K562 (cell line): ENCODE results near the gene C15orf62. TPM values are rescaled to one million over a fixed set of nuclear protein-coding genes. Genes with fewer than 3 reads are reported as not detected.

Source experiments
- CLOCK ChIP-seq: fragments of 250-450 bp; sonication (Bioruptor Pico); IDR thresholded peaks from 2 replicates; pipeline ENCODE4 v1.4.0; 2020; ENCODE audit warnings: mild to moderate bottlenecking, moderate library complexity, borderline replicate concordance
- CUX1 ChIP-seq: fragments of 200-800 bp; sonication (Bioruptor generic); IDR thresholded peaks from 2 replicates; pipeline ENCODE4 v1.6.1; 2016; ENCODE audit warnings: missing genetic modification characterization, missing compliant biosample characterization
- FOXP1 ChIP-seq: sonication (generic); formaldehyde crosslinking; IDR thresholded peaks from 2 replicates; pipeline ENCODE4 v1.8.0; 2022; ENCODE audit warnings: mild to moderate bottlenecking, missing genetic modification reagents
- HDAC8 ChIP-seq: fragments of 450-650 bp; IDR thresholded peaks from 2 replicates; pipeline ENCODE4 v1.6.1; 2016; ENCODE audit warnings: mild to moderate bottlenecking, missing genetic modification characterization, moderate library complexity, missing compliant biosample characterization
- NCOA1 ChIP-seq: fragments of 450-650 bp; IDR thresholded peaks from 2 replicates; pipeline ENCODE4 v1.6.1; 2016; ENCODE audit warnings: low read depth
- NR0B1 ChIP-seq: fragments of 450-650 bp; IDR thresholded peaks from one replicate; pipeline ENCODE4 v1.6.1; 2018; ENCODE audit warnings: mild to moderate bottlenecking, moderate library complexity; ENCODE audit not compliant: partially characterized antibody
- NR2C1 ChIP-seq, 2 experiments: fragments of 450-650 bp; IDR thresholded peaks; 2 replicates each; pipeline ENCODE4 v1.6.1; 2017; ENCODE audit warnings: mild to moderate bottlenecking in 2 of 2, antibody characterized with exemption in 1 of 2, inconsistent platforms in 1 of 2, missing compliant biosample characterization in 1 of 2, missing genetic modification characterization in 1 of 2
- PCBP1 ChIP-seq: fragments of 200-400 bp; formaldehyde crosslinking; IDR thresholded peaks from 2 replicates; pipeline ENCODE4 v1.6.1; 2018; ENCODE audit warnings: mild to moderate bottlenecking, low read depth, low read length; ENCODE audit not compliant: poor library complexity, severe bottlenecking
- SIX5 ChIP-seq, 2 experiments: IDR thresholded peaks; 2 replicates each; pipeline ENCODE4 v1.6.1; 2011; ENCODE audit warnings: low read length in 2 of 2, borderline replicate concordance in 1 of 2, low read depth in 1 of 2, mild to moderate bottlenecking in 1 of 2, moderate library complexity in 1 of 2; ENCODE audit not compliant: insufficient read depth in 1 of 2
- SUPT5H ChIP-seq: fragments of 450-650 bp; IDR thresholded peaks from 2 replicates; pipeline ENCODE4 v1.6.1; 2016
- ZBTB11 ChIP-seq, 3 experiments: fragments of 200-800 bp in 1 of 3; fragments of 250-450 bp in 1 of 3; fragments of 450-650 bp in 1 of 3; sonication (Bioruptor Pico) in 1 of 3; sonication (Bioruptor generic) in 1 of 3; formaldehyde crosslinking in 1 of 3; IDR thresholded peaks; 2 replicates each; pipeline versions ENCODE4 v1.6.1 to v1.8.0; 2016 to 2022; ENCODE audit warnings: mild to moderate bottlenecking in 2 of 3, missing genetic modification characterization in 2 of 3, missing compliant biosample characterization in 1 of 3, moderate library complexity in 1 of 3
- polyA plus RNA-seq, 8 experiments: library from polyadenylated mRNA; depleted of rRNA in 4 of 8; stranded (reverse) in 5 of 8; unstranded in 3 of 8; fragments of >200 nt; fragmentation: Nextera tagmentation in 2 of 8; fragmentation: Illumina TruSeq in 1 of 8; extraction: Ambion mirVana in 2 of 8; extraction: Trizol in 1 of 8; gene quantifications; 2 replicates each; pipeline versions ENCODE4 v1.2.1 to v1.2.3, GENCODE V29; 2011 to 2014; ENCODE audit warnings: inconsistent platforms in 1 of 8, missing spikeins in 1 of 8
- total RNA-seq, 7 experiments: library from RNA; depleted of rRNA in 6 of 7; stranded (reverse); fragments of >200 nt in 6 of 7; fragmentation: Illumina TruSeq in 2 of 7; extraction: Trizol in 2 of 7; gene quantifications; 2 replicates each; pipeline versions ENCODE4 v1.2.1 to v1.2.3, GENCODE V29; 2011 to 2021; ENCODE audit warnings: low replicate concordance in 1 of 7

Gene C15orf62
- total and polyA plus RNA-seq, 9 of the 15 experiments (the other 6 are each of a cell fraction or from before 2014, with no cell fraction given): 0.01 to 0.76 (median 0.30) TPM; not detected in 1

GRCh38 chr15:40754883-40755811 is 14.6 kb upstream of the C15orf62 start, which contains the start of gene RMDN3 (continued):
- no peak for TF ChIP-seq CLOCK (CRISPR knock-in tag)
- TF ChIP-seq FOXP1 (CRISPR knock-in tag): peak; percentile 74; the same call in 1 of the 2 replicates
- TF ChIP-seq CUX1 (CRISPR knock-in tag): no peak
- TF ChIP-seq NR0B1: no peak
- TF ChIP-seq HDAC8 (tag): no peak
- TF ChIP-seq NCOA1: no peak
- 0 out of 6 replicates have a peak, but pooled peaks of 1 of the 3 experiments have one; percentile 33 for TF ChIP-seq ZBTB11 (CRISPR knock-in tag; IDR thresholded peaks at IDR 0.05)
- TF ChIP-seq SUPT5H: peak; percentile 93
- no peak for TF ChIP-seq NR2C1 (IDR thresholded peaks at IDR 0.05)
- no peak for TF ChIP-seq NR2C1 (tag; IDR thresholded peaks at IDR 0.05)
- TF ChIP-seq PCBP1: peak; percentile 36
- TF ChIP-seq SIX5 (IDR thresholded peaks at IDR 0.05; ENCODE audit: borderline replicate concordance in 1 of 2, insufficient read depth in 1 of 2, low read depth in 1 of 2, low read length in 2 of 2): peak in 1 of 2 experiments; percentile 27; a peak in 1 of 4 replicates
